ENCODE measurements around the gene BLMH. TPM values are rescaled to one million over a fixed set of nuclear protein-coding genes. Genes with fewer than 3 reads are reported as not detected.

The BLMH gene
- total RNA-seq, 4 donors from 2014 or later, result 18.1 to 35.7 (median 28.1) TPM

- Histone ChIP-seq H3K27ac (no peak overlapping the region), H3K27me3 (no peaks in the 10 kb centered on the region), H3K36me3 (no peaks in the 10 kb centered on the region), H3K4me1 (no peaks in the 10 kb centered on the region), H3K9me3 (no peaks in the 10 kb centered on the region), H3K4me3 (no peak overlapping the region)
- no peak for TF ChIP-seq POLR2A (IDR thresholded peaks at IDR 0.05)
- no peak for TF ChIP-seq EP300 (IDR thresholded peaks at IDR 0.05)
- no peak for TF ChIP-seq CTCF (IDR thresholded peaks at IDR 0.05)
- no peak for DNase-seq (ENCODE audit: low spot score in 2 of 2)
- WGBS, 2 donors, result 59 to 67% methylated on average over 10 of the region's 10 CpGs
Observed at GRCh38 chr17:30226878-30227277, 64.9 kb downstream of the BLMH start.

- H3K36me3 ChIP-seq, result no peaks in the 10 kb centered on the region
- TF ChIP-seq POLR2A (IDR thresholded peaks at IDR 0.05) (no peak), EP300 (IDR thresholded peaks at IDR 0.05) (no peak), CTCF (IDR thresholded peaks at IDR 0.05) (no peak)
- WGBS, 2 donors, result 73 to 80% methylated on average over 15 of the region's 15 CpGs
- H3K4me3 ChIP-seq, result no peak overlapping the region
- no peak overlapping the region for H3K27ac ChIP-seq
- DNase-seq (ENCODE audit: low spot score in 2 of 2), result no peak
- H3K4me1 ChIP-seq, result no peaks in the 10 kb centered on the region
- H3K9me3 ChIP-seq, result no peaks in the 10 kb centered on the region
- H3K27me3 ChIP-seq, result no peaks in the 10 kb centered on the region
Observed at GRCh38 chr17:30225919-30226553, 65.7 kb downstream of the BLMH start.

- no peak for DNase-seq (ENCODE audit: low spot score in 2 of 2)
- H3K36me3 ChIP-seq, result no peaks in the 10 kb centered on the region
- WGBS, 2 donors, result 78 to 84% methylated on average over 3 of the region's 3 CpGs
- H3K4me1 ChIP-seq, result no peaks in the 10 kb centered on the region
- H3K27me3 ChIP-seq, result no peaks in the 10 kb centered on the region
- H3K27ac ChIP-seq, result no peak overlapping the region
- H3K9me3 ChIP-seq, result no peaks in the 10 kb centered on the region
- no peak for TF ChIP-seq CTCF (IDR thresholded peaks at IDR 0.05)
- TF ChIP-seq EP300 (IDR thresholded peaks at IDR 0.05), result no peak
- no peak overlapping the region for H3K4me3 ChIP-seq
Observed at GRCh38 chr17:30225112-30225511, 66.6 kb downstream of the BLMH start.

GRCh38 chr17:30224419-30224960 lies 67.3 kb downstream of the BLMH start:
- H3K27ac ChIP-seq, result no peak overlapping the region
- H3K36me3 ChIP-seq, result no peaks in the 10 kb centered on the region
- no peak for DNase-seq (ENCODE audit: low spot score in 2 of 2)
- H3K4me3 ChIP-seq, result no peak overlapping the region
- 70 to 71% methylated on average over 8 of the region's 8 CpGs for WGBS, 2 donors
- no peaks in the 10 kb centered on the region for H3K4me1 ChIP-seq
- H3K9me3 ChIP-seq, result no peaks in the 10 kb centered on the region
- no peak for TF ChIP-seq CTCF (IDR thresholded peaks at IDR 0.05)
- no peak for TF ChIP-seq POLR2A (IDR thresholded peaks at IDR 0.05)
- TF ChIP-seq EP300 (IDR thresholded peaks at IDR 0.05), result no peak
- no peaks in the 10 kb centered on the region for H3K27me3 ChIP-seq

GRCh38 chr17:30222721-30223175 lies 69.0 kb downstream of the BLMH start:
- Histone ChIP-seq H3K4me3 (no peak overlapping the region), H3K27ac (peak overlapping the region in 1 of 4 donors; percentile 7), H3K36me3 (no peaks in the 10 kb centered on the region), H3K9me3 (no peaks in the 10 kb centered on the region), H3K4me1 (no peaks in the 10 kb centered on the region), H3K27me3 (no peaks in the 10 kb centered on the region)
- TF ChIP-seq CTCF (IDR thresholded peaks at IDR 0.05) (no peak), POLR2A (IDR thresholded peaks at IDR 0.05) (no peak), EP300 (IDR thresholded peaks at IDR 0.05) (no peak)
- WGBS, 2 donors, result 81 to 82% methylated on average over 12 to 13 of the region's 13 CpGs
- no peak for DNase-seq (ENCODE audit: low spot score in 2 of 2)
